Neuronal stem cell (in vitro differentiated cells): Measurements from ENCODE around the gene RASSF5.
"Not testable (repeated sequence)": the region's sequence is repeated elsewhere in the genome, so short reads cannot be mapped to it uniquely, and the experiment has no call there.

Source experiments
- DNase-seq: peaks from one replicate; pipeline ENCODE4 v3.0.0-alpha.2; 2013; ENCODE audit warnings: low spot score
- H2AFZ ChIP-seq: one replicate; pipeline ENCODE4 v1.6.1; 2013; ENCODE audit warnings: mild to moderate bottlenecking, low read length, inconsistent platforms
- H2AK5ac ChIP-seq: 2 replicates; pipeline ENCODE4 v1.6.1; 2013; ENCODE audit warnings: low read depth, mild to moderate bottlenecking, inconsistent platforms, low read length, moderate library complexity, mixed read lengths
- H2BK120ac ChIP-seq: 2 replicates; pipeline ENCODE4 v1.6.1; 2013; ENCODE audit warnings: low read depth, mild to moderate bottlenecking, inconsistent platforms, low read length, moderate library complexity, mixed read lengths
- H2BK12ac ChIP-seq: one replicate; pipeline ENCODE4 v1.6.1; 2013; ENCODE audit warnings: low read length, inconsistent platforms
- H2BK15ac ChIP-seq: 2 replicates; pipeline ENCODE4 v1.6.1; 2013; ENCODE audit warnings: mild to moderate bottlenecking, low read length, inconsistent platforms, mixed read lengths
- H2BK5ac ChIP-seq: one replicate; pipeline ENCODE4 v1.6.1; 2013; ENCODE audit warnings: inconsistent platforms, mild to moderate bottlenecking, low read length, moderate library complexity
- H3K14ac ChIP-seq: one replicate; pipeline ENCODE4 v1.6.1; 2013; ENCODE audit warnings: low read length, inconsistent platforms
- H3K18ac ChIP-seq: 2 replicates; pipeline ENCODE4 v1.6.1; 2013; ENCODE audit warnings: low read length, inconsistent platforms
- H3K23ac ChIP-seq: 2 replicates; pipeline ENCODE4 v1.6.1; 2013; ENCODE audit warnings: low read depth, mild to moderate bottlenecking, mixed read lengths, low read length, inconsistent platforms; ENCODE audit not compliant: poor library complexity
- H3K27ac ChIP-seq: replicated peaks from 3 replicates; pipeline ENCODE4 v1.5.1; 2013; ENCODE audit warnings: low read length, inconsistent platforms
- H3K27me3 ChIP-seq, 3 experiments: 2 replicates each; pipeline ENCODE4 v1.6.1; 2013; ENCODE audit warnings: low read length in 3 of 3, mild to moderate bottlenecking in 2 of 3, inconsistent platforms in 1 of 3, low read depth in 1 of 3, mixed read lengths in 1 of 3, moderate library complexity in 1 of 3; ENCODE audit not compliant: control insufficient read depth in 3 of 3, insufficient read depth in 3 of 3
- H3K36me3 ChIP-seq, 2 donors: replicated peaks in 1 of 2; 2 replicates each; pipeline ENCODE4 v1.6.1; 2013; ENCODE audit warnings: low read length in 2 of 2; ENCODE audit not compliant: control insufficient read depth in 2 of 2, insufficient read depth in 2 of 2
- H3K4ac ChIP-seq: 2 replicates; pipeline ENCODE4 v1.6.1; 2013; ENCODE audit warnings: inconsistent platforms, mild to moderate bottlenecking, low read length, moderate library complexity
- H3K4me1 ChIP-seq, 2 donors: 1 replicate in 1 of 2; 2 replicates in 1 of 2; pipeline ENCODE4 v1.6.1; 2013; ENCODE audit warnings: low read length in 2 of 2, low read depth in 1 of 2; ENCODE audit not compliant: control insufficient read depth in 2 of 2, insufficient read depth in 1 of 2
- H3K4me2 ChIP-seq: one replicate; pipeline ENCODE4 v1.6.1; 2013; ENCODE audit warnings: mild to moderate bottlenecking, low read length, inconsistent platforms; ENCODE audit not compliant: insufficient read depth, poor library complexity, severe bottlenecking
- H3K4me3 ChIP-seq, 2 donors: 2 replicates each; pipeline ENCODE4 v1.5.1; 2013; ENCODE audit warnings: low read length in 2 of 2, mild to moderate bottlenecking in 2 of 2, inconsistent platforms in 1 of 2, moderate library complexity in 1 of 2
- H3K79me1 ChIP-seq: one replicate; pipeline ENCODE4 v1.6.1; 2013; ENCODE audit warnings: low read depth, mild to moderate bottlenecking, inconsistent platforms, low read length, moderate library complexity
- H3K9ac ChIP-seq: one replicate; pipeline ENCODE4 v1.6.1; 2013; ENCODE audit warnings: mild to moderate bottlenecking, low read depth, low read length, inconsistent platforms; ENCODE audit not compliant: poor library complexity
- H3K9me3 ChIP-seq, 2 donors: replicated peaks in 1 of 2; 2 replicates each; pipeline versions ENCODE3 to v1.6.1; 2013; ENCODE audit warnings: low read length in 2 of 2, mild to moderate bottlenecking in 2 of 2, inconsistent platforms in 1 of 2, low read depth in 1 of 2, mixed read lengths in 1 of 2, moderate library complexity in 1 of 2; ENCODE audit not compliant: control insufficient read depth in 2 of 2, insufficient read depth in 1 of 2
- H4K8ac ChIP-seq: one replicate; pipeline ENCODE4 v1.6.1; 2013; ENCODE audit warnings: low read depth, mild to moderate bottlenecking, inconsistent platforms, low read length, moderate library complexity
- H4K91ac ChIP-seq: one replicate; pipeline ENCODE4 v1.6.1; 2013; ENCODE audit warnings: low read length, low read depth, mild to moderate bottlenecking, inconsistent platforms; ENCODE audit not compliant: poor library complexity
- WGBS, 2 donors: extraction: QIAGEN DNeasy Blood & Tissue Kit; methylation state at CpG; one replicate each; pipeline ENCODE4 v1.1.7; 2013; ENCODE audit warnings: missing lambda C conversion rate in 2 of 2, mixed read lengths in 1 of 2; ENCODE audit not compliant: insufficient read length in 2 of 2, insufficient replicate concordance in 1 of 2; ENCODE audit errors: extremely low coverage in 2 of 2; 5-methylcytosine and 5-hydroxymethylcytosine counted together

RASSF5 gene

DNA sequence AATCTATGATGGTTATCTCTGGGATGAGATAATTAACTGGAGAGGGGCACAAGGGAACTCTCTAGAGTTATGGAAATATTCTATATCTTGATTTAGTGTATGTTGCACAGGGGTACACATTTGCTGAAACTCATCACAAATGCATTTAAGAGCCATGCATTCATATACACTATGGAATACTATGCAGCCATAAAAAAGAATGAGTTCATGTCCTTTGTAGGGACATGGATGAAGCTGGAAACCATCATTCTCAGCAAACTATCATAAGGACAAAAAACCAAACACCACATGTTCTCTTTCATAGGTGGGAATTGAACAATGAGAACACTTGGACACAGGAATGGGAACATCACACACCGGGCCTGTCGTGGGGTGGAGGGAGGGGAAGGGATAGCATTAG, 119.1 kb downstream of the RASSF5 start:
- not testable (repeated sequence) for H2BK12ac ChIP-seq, H3K9me3 ChIP-seq, H3K36me3 ChIP-seq, H2BK5ac ChIP-seq, H3K18ac ChIP-seq, H2BK15ac ChIP-seq, H3K4me3 ChIP-seq, H3K4me1 ChIP-seq, H4K91ac ChIP-seq, H2AFZ ChIP-seq, H3K27ac ChIP-seq, H2BK120ac ChIP-seq, DNase-seq, H4K8ac ChIP-seq, H3K4ac ChIP-seq, H3K14ac ChIP-seq, H3K79me1 ChIP-seq, H3K9ac ChIP-seq, H3K23ac ChIP-seq, H3K4me2 ChIP-seq, H2AK5ac ChIP-seq
- WGBS, 2 donors, result no CpG with 5 or more reads among the region's 2 CpGs
- peaks cover 0 to 31% (median 0%) of the 10 kb centered on the region in 3 experiments for H3K27me3 ChIP-seq

DNA sequence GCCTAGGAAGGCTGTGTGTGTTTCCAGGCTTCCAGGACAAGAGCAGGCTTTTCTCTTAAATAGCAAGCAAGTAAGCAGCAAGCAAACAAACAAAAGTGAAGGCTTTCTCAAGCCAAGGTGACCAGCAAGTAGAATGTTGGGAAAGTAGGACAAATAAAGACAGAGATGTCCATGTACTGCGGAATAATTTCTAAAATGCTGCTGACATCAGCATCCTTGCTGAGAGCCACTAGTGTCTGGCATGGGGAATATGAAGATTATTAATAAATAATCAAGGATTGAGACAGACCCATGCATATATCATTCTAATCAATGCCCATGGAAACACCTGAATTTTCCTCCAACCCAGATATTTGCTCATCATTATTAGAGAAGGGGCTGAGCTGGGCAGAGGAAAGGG, 121.6 kb downstream of the RASSF5 start:
- H4K91ac ChIP-seq, result no peak overlapping the region
- no peak for DNase-seq
- H3K4me1 ChIP-seq, result peaks cover 4 to 7% of the 10 kb centered on the region in 2 donors
- no peak overlapping the region for H3K9ac ChIP-seq
- no peak overlapping the region for H3K14ac ChIP-seq
- no peak overlapping the region for H2AFZ ChIP-seq
- no peak overlapping the region for H3K4me3 ChIP-seq
- peaks cover 0 to 17% (median 0%) of the 10 kb centered on the region in 3 experiments for H3K27me3 ChIP-seq
- H3K36me3 ChIP-seq, result no peaks in the 10 kb centered on the region
- no peak overlapping the region for H2BK120ac ChIP-seq
- peaks cover 0 to 2% of the 10 kb centered on the region in 2 donors for H3K9me3 ChIP-seq
- no peak overlapping the region for H3K23ac ChIP-seq
- no peak overlapping the region for H3K4me2 ChIP-seq
- WGBS, 2 donors, result no CpG with 5 or more reads among the region's 1 CpG
- H2BK15ac ChIP-seq, result no peak overlapping the region
- no peak overlapping the region for H2BK5ac ChIP-seq
- H2BK12ac ChIP-seq, result no peak overlapping the region
- H3K18ac ChIP-seq, result no peak overlapping the region
- H3K27ac ChIP-seq, result no peak overlapping the region
- H3K79me1 ChIP-seq, result no peaks in the 10 kb centered on the region
- no peak overlapping the region for H4K8ac ChIP-seq
- H3K4ac ChIP-seq, result no peak overlapping the region
- H2AK5ac ChIP-seq, result no peak overlapping the region

DNA sequence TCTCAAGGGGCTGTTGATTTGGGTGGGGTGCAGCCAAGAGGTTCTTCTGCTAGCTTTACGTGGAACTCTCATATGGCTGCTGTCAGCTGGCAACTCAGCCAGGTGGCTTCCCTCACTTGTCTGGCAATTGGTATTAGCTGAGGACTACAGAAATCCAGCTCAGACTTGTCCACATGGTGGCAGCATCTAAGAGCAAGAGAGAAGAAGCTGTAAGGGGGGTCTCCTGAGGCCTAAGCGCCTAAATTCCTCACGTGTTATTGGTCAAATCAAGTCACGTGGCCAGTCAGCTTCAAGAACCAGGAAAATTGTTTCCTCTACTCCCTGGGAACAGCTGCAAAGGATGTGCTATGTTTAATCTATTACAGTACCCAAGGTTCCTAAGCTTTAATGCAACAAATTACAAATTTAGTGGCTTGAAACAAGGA, 123.8 kb downstream of the RASSF5 start:
- WGBS, 2 donors, result no CpG with 5 or more reads among the region's 4 CpGs
- no peak overlapping the region for H3K27ac ChIP-seq
- no peak overlapping the region for H2AK5ac ChIP-seq
- H3K79me1 ChIP-seq, result peaks cover 1% of the 10 kb centered on the region
- H3K18ac ChIP-seq, result no peak overlapping the region
- peak overlapping the region; percentile 64 for H2AFZ ChIP-seq
- no peak overlapping the region for H3K9ac ChIP-seq
- no peak overlapping the region for H3K14ac ChIP-seq
- no peak overlapping the region for H3K4ac ChIP-seq
- no peak overlapping the region for H2BK5ac ChIP-seq
- no peak overlapping the region for H4K91ac ChIP-seq
- H3K4me1 ChIP-seq, result peaks cover 11 to 17% of the 10 kb centered on the region in 2 donors
- H3K4me2 ChIP-seq, result no peak overlapping the region
- H2BK120ac ChIP-seq, result no peak overlapping the region
- no peak overlapping the region for H4K8ac ChIP-seq
- peaks cover 0 to 17% (median 0%) of the 10 kb centered on the region in 3 experiments for H3K27me3 ChIP-seq
- H2BK12ac ChIP-seq, result no peak overlapping the region
- no peaks in the 10 kb centered on the region for H3K36me3 ChIP-seq
- no peak overlapping the region for H3K23ac ChIP-seq
- no peak overlapping the region for H3K4me3 ChIP-seq
- peak; percentile 45 for DNase-seq
- H2BK15ac ChIP-seq, result no peak overlapping the region
- no peaks in the 10 kb centered on the region for H3K9me3 ChIP-seq

DNA sequence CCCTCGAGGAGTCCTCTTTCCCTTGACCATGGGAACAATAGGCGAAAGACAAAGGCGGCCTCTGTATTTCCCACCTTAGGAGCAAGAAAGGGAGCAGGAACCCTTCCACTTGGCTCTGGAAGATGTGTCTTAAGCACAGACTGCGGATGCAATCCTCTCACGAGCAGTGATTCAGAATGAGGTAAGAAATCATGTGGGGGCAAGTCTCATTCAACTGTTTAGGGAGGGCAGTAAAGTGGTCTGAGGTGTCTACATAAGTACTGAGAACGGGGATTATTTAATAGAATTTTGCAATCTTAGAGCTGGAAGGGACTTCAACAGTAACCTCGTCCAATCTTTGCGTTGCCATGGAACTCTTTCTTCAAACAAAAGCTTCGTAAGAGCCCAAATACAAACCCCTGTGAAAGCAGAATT, 126.4 kb downstream of the RASSF5 start:
- Histone ChIP-seq H3K4me3 (no peak overlapping the region), H3K4ac (no peak overlapping the region), H2BK15ac (no peak overlapping the region), H2AFZ (peak overlapping the region; percentile 83), H4K91ac (no peak overlapping the region), H3K79me1 (peaks cover 1% of the 10 kb centered on the region), H2BK120ac (no peak overlapping the region), H3K36me3 (no peaks in the 10 kb centered on the region), H3K4me2 (no peak overlapping the region), H4K8ac (no peak overlapping the region), H3K18ac (no peak overlapping the region), H3K14ac (no peak overlapping the region), H3K27me3 (peaks cover 0 to 12% (median 0%) of the 10 kb centered on the region in 3 experiments), H3K9me3 (no peaks in the 10 kb centered on the region), H2BK12ac (no peak overlapping the region), H2AK5ac (no peak overlapping the region), H3K23ac (no peak overlapping the region), H3K27ac (no peak overlapping the region), H3K9ac (no peak overlapping the region), H3K4me1 (peaks cover 11 to 19% of the 10 kb centered on the region in 2 donors), H2BK5ac (no peak overlapping the region)
- no CpG with 5 or more reads among the region's 9 CpGs for WGBS, 2 donors
- DNase-seq, result no peak
